Fibroblast of upper back skin (primary cell): ENCODE measurements around the gene FAM50B.
"Not testable (repeated sequence)": the region's sequence is repeated elsewhere in the genome, so short reads cannot be mapped to it uniquely, and the experiment has no call there.

Experiments used
- DNase-seq: peaks from one replicate; pipeline ENCODE4 v3.0.0-alpha.2; 2013

Gene FAM50B

DNA sequence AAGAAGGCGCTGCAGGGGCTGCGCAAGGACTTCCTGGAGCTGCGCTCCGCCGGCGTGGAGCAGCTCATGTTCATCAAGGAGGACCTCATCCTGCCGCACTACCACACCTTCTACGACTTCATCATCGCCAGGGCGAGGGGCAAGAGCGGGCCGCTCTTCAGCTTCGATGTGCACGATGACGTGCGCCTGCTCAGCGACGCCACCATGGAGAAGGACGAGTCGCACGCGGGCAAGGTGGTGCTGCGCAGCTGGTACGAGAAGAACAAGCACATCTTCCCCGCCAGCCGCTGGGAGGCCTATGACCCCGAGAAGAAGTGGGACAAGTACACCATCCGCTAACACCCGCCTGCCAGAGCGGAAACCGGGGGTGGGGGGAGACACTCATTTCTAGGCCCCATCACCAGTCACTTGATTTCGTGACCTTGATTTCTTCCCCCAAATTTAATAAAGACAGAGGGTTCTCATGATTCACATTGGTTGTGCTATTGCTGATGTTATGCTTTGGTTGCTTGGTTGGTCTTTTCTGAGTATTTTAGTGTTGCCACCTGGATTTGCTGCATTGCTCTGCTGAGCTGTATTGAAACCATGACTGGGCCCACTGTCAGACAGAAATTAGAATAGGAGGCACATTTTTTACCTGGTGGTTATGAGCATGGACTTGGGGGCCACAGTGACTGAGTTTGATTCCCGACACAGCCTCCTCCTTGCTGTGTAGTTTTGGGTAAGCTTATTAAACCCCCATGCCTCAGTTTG is 1.5 kb downstream of the FAM50B start:
- no peak for DNase-seq

DNA sequence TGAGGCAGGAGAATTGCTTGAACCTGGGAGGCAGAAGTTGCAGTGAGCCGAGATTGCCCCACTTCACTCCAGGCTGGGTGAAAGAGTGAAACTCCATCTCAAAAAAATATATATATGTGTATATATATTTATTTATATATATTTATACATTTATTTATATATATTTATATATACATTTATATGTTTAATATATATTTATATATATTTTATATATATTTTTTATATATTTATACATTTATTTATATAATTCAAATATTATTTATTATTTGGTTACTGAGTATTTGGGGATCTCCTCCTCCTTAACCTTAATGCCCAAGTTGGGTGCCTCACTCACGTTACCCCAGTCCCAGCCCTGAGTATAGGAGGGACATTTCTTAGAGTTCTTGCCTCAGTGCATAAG is 2.7 kb downstream of the FAM50B start:
- DNase-seq, result no peak

DNA sequence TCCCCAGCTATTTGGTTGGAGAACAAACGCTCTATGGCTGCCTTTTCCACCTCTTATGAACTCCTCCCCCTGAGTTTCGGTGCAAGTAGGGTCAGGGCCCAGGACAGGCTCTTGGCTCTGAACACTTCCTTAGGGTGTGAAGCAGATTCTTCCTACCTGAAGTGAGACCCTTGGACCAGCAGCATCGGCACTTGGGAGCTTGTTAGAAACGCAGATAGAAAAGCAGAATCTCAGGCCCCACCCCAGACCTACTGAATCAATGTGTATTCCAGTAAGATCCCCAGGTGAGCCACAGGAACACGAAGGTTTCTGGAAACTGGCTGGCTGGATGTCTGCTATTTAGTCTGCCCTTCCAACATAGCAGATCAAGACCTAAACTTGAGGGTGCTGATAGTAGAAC is 3.2 kb downstream of the FAM50B start:
- no peak for DNase-seq

DNA sequence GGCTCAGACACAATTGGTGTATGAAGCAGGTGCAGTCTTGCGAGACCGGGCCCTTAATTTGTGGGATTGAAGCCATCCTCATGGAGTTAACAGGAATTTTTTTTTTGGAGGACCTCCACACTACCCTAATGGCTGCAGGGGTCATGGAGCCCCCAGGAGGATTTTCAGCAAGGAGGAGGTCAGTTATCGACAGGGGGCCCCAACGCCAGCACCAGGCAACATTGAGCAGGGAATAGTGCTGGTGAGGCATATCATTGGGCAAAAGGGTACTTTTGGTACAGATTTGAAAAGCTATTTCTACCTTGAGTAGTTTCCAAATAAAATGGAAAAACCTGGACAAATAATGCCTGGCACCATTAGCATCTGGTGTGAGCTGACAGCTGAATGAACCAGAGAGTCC is 6.7 kb downstream of the FAM50B start:
- DNase-seq, result no peak

DNA sequence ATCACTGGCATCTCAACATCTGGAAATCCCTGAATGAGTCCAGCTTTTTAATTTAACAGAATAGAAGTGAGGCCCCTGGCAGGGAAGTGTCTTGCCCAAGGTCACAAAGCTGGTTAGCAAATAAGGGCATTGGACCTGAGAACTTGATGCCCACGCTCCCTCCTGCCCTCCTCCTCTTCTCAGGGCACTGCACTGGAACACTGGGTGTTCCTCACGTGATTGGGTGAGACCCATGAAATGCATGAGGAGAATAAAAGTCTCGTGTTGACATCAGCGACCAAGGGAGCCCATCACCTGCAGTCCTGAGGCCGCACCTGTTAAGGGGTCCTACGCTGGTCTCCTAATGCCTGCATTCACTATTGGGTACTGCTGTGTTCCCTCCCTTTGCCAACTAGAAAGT is 7.4 kb downstream of the FAM50B start:
- DNase-seq, result no peak

DNA sequence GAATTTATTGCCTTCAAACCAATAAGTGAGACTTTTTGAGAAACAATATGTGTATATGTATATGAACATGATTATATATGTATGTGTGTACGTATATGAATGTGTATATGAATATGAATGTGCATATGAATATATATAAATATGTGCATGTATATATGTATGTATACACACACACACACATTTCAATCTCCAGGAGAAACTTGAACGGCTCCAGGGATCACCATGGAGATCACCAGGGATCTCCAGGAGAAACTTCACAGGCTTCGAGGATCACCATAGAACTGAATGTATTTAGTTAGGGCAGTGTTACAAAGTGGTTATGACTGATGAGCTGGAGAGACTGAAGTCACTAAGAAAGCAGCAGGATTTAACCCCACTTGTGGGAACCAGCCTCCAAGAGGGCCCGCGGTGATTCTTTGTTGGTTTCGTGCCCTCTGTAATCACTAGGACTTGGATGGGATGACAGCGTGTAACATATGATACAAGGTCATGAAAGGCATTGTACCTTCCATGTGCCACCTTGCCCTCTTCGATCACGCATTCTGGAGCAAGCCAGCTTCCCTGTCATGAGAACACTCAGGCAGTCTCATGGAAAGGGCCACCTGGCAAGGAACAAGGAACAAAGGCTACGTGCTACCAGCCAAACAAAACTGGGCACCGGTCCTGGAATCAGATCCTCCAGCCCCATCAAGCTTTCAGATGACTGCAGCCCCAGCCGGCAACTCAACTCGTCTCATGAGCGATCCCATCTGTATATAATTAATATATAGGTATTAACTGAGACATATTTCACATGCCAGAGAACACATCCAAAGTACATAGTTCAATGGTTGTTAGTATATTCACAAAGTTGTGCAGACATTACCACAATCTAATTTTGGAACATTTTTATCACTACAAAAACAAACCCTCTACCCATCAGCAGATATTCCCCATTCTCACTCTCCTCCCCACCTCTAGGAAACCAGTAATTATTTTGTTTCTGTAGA is 8.6 kb downstream of the FAM50B start:
- DNase-seq, result peak; percentile 47

DNA sequence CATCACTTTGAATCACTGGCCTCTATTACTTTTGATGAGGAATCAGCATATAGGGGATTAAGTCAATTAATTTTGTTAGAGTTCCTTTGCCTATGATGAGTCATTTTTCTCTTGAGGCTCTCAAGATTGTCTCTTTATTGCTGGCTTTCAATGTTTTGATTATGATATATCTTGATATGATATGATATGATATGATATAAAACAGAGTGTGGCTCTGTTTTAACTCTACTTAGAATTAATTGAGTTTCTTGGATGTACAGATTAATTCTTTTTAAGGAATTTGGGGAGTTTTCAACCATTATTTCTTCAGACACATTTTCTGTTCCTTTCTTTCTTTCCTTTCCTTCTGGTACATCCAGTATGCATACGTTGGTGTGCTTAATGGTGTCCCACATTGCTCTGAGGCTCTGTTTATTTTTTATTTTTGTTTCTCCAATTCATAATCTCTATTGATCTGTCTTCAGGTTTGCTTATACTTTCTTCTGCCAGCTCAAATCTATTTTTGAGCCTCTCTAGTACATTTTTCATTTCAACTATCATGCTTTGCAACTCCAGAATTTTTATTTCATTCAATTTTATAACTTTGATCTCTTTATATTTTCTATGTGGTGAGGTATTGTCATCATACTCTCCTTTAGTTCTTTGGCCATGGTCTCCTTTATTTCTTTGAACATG is 10.8 kb downstream of the FAM50B start:
- no peak for DNase-seq

DNA sequence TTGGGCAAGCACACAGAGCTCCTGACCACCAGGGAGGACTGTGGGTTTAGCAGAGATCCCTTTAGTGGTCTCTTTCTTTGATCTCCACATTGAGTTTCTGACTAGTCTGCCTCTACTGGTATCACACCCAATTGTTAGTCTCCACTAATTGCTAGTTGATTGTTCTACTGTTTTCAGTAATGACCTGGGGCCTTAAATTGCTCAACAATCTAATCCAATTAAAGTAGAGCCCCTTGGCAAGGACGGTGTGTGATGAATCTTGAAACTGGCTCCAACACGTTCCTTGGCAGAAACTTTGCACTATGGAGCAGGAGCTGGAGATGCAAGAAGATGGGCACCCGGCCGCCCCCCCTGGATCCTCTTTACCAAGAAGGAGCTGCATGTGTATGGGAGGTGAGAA is 12.3 kb downstream of the FAM50B start:
- no peak for DNase-seq

DNA sequence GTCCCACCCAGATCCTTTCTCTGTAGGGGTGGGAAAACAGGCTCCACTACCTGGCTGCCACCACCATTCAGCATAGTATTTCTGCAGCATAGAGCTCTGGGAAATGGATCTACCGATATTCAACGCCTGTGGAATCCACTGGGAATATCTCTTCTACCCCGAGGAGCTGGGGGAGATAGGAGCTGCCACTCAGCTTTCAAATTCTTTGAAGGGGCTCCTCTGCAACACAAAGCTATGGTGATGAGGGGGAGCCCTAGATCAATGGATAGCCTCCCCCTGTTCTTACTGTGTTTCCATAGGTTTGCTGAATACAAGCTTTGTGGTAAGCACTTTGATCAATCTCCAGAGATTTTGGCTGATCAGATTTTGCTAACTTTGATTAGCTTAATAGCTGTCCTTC is 12.9 kb downstream of the FAM50B start:
- DNase-seq, result no peak

DNA sequence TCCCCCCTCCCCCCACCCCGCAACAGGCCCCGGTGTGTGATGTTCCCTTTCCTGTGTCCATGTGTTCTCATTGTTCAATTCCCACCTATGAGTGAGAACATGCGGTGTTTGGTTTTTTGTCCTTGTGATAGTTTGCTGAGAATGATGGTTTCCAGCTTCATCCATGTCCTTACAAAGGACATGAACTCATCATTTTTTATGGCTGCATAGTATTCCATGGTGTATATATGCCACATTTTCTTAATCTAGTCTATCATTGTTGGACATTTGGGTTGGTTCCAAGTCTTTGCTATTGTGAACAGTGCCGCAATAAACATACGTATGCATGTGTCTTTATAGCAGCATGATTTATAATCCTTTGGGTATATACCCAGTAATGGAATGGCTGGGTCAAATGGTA is 14.1 kb downstream of the FAM50B start:
- not testable (repeated sequence) for DNase-seq

DNA sequence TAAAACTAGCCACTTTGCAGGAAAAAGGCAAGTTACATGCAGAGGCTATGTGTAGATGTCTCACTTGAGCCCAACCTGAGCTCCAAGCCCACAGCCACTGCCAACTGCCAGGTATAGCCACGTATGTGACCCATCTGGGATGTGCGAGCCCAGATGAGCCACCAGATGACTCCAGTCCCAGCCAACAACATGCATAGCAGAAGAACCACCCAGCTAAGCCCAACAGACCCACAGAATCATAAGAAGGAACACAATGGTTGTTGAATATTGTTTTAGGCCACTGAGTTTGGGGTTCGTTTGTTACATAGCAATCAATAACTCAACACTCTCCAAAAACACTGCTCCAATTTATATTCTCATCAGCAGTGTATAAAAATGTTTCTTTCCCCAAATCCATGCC is 16.3 kb downstream of the FAM50B start:
- no peak for DNase-seq

DNA sequence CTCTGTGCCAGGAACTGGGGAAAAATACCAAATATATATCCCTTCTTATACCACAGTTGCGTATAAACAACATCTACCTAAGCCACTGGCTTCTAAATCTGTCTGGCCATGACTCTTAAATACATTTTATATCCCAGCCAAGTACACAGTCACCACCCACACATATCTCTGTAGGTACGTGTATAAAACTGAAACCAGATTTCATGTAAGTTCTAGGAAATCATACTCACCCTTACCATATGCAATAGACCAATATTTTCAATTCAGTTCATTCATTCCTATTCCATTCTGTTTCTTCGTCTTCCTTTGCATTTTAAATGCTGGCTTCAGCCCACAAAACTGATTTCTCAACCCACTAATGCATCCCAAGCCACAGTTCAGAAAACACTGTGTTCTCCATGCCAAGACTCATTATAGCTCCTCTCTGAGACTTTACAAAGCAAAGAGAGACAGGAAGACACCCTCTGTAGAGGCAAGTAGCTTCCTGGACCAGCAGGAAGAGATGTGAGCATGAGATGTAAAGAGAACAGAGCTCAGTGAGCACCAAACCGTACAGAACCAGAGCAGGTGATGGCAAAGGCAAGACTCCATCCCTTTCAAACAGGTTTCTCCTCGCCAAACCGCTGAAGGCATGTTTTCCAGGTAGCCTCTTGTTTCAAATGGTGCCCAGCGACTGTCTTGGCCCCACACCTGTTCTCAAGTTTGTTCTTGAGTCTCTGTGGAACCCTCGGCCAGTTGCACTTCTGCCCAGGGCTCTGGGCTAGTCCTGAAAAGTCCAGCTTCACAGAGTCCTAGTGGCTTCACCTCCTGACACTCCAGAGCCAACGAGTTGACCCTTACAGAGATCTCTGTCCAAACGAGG is 18.7 kb downstream of the FAM50B start:
- DNase-seq, result peak; percentile 92

DNA sequence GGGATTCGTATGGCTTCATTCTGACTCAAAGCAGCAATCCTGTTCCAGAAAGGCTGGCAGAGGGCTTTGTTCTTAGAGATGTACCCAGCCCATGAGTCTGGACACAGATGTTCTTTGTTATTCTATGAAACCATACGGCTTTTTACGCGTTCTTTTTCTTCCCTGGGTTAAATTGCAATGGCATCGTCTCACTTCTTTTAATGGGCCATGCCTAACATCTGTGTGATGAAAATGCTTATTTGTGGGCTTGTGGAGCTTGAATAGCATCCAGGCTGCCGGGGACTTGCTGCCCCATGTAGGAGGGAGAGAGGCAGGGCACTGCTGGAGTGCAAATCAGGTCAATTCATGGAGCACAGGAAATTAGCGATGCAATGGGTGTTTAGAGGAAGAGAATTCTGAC is 19.4 kb downstream of the FAM50B start:
- peak; percentile 69 for DNase-seq

DNA sequence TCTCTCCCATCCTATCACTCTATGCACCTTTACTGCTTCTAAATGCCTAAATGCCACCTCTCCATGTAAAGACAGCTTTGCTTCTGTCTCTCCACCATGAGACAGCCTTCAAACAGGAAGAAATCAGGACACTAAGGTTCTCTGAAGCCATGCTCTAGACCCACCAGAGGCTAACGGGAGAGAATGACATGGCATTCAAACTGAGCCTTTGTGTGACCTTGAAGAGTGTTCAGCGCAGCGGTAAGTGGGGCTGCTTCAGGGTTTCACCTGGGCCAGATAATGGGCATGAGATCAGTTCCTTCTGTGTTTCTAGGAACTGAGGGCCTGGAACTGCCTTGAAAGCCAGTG is 20.1 kb downstream of the FAM50B start:
- DNase-seq, result no peak

DNA sequence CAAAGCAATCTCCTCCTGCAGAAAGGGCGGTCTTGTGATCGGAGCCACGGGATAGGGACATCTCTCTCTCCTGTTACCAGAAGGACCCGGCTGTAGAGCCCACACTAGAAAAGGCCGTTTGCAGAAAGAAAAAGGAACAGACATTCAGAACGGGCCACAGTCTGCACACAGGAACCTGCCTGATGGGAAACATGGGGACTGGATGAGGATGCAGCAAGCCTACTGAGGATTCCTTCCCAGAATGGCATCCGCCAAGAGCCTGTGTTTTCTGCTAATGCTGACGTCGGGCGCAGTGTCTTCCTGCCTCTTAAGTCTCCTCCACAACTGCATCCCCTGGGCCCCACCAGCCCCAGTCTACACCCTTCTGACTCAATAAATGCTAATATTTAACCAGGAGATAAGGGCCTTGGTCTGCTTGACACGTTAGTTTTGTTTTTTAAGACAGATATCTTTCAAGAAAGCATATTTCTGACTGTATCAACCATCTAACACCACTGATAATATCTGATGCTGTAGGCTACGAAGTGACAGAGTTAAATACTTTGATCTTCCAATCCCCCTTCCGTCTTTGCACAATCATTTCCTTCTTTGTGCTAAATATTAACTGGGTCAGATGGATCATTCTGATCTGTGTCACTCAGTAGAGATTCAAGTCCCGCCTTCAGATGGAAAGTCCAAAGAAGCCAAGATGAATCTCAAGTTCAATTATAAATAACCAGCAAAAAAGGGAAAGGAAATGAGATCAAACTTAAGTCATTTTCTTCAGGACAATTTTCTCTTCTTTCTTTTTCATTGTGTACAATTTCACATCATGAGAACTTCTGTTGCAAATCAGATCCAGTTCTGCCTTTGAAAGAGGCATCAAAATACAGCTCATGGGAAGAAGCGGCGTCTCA is 20.7 kb downstream of the FAM50B start:
- no peak for DNase-seq

DNA sequence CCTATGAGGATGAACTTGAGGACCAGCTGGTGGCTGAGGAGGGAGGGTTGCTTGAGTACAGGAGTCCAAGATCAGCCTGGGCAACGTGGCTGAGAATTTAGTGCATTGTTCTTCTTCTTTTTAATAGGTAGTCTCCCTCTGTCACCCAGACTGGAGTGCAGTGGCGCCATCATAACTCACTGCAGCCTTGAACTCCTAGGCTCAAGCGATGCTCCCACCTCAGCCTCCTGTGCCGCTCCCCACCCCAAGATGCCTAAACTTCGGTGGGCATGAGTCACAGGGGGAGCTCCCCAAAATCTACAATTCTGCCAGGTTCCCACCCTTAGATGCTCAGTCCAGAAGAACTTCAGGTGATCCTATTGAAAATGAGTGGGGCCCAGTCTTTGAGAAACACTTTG is 21.4 kb downstream of the FAM50B start:
- DNase-seq, result no peak

DNA sequence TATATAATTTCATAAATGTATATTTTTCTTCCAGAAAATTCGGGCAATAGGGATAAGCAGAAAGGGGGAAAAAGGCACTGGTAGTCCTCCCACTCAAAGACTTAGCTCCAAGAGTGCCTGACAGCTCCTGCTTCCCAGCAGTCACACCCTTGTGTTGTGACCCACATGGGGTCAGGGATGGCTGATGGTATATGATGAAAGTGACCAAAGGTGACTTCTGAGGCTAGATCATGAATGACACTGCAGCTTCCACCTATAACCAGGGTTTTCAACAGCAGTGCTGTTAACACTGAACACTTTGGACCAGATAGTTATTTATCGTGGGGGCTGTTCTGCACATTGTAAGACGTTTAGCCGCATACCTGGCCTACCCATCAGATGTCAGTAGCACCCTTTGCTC is 22.3 kb downstream of the FAM50B start:
- no peak for DNase-seq

DNA sequence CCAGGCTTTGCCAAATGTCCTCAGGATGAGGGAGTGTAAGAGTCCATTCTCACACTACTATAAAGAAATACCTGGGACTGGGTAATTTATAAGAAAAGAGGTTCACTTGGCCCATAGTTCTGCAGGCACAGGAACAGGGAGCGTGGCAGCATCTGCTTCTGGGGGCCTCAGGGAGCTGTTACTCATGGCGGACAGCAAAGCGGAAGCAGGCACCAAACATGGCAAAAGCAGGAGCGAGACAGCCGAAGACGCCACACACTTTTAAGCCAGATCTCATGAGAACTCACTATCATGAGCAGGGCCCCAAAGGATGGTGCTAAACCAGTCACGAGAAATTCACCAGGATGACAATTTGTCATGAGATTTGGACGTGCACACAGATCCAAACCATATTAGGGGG is 22.8 kb downstream of the FAM50B start:
- no peak for DNase-seq

DNA sequence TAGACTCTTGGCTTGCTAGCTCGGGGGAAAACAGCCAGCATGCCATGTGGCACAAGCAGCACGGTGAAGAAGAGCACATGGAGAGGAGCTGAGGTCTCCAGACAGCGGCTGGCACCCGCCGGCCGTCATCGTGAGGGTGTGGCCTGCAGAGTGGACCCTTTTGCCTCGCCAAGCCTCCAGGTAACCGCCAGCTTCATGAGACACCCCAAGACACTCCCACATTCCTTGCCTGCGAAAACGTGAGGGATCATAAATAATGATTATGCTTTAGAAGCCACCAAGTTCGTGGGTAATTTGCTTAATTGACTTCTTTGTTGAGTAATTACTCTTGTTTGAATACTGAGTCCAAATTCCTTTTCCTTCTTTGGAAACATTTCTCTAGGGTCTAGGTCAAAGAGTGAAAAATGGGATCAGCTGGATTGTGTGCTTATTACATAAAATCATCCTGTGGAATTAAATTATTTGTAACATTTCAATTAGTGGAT is 23.2 kb downstream of the FAM50B start:
- DNase-seq, result no peak

DNA sequence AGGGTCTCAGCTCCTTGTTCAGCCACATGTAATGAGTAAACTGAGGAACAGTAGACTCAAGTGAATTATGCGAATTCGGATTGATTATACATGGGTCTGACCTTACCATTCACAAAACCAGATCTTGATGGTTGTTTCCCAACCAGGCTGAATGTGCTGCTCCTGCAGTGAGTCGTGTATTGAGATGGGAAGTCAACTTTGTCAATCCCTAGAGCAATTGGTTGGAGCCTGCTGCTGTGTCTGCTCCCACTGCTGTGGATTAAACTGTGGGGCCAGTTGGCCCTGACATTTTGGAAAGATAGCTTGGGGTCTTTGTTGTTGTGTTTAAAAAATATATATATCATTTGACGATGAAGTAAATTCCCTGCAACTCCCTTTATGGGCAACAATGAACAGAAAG is 23.9 kb downstream of the FAM50B start:
- DNase-seq, result no peak

DNA sequence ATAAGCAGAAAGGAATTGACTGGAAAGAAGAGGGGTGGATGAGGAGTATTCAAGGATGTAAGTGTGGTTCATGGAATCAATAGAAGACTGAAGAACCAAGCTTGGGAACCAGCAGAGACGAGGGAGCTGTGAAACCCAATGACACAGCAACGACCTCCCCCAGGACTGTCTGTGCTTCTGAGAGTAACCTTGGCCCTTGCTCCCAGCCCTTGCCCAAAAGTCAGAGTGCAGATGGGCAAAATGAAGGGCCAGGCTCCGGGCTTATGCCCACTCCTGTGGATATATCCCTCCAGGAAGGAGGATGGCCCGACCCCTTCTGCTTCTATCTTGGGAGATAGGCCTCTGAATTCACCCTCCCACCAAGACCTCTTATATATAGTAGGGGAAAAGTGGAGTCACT is 24.9 kb downstream of the FAM50B start:
- no peak for DNase-seq

DNA sequence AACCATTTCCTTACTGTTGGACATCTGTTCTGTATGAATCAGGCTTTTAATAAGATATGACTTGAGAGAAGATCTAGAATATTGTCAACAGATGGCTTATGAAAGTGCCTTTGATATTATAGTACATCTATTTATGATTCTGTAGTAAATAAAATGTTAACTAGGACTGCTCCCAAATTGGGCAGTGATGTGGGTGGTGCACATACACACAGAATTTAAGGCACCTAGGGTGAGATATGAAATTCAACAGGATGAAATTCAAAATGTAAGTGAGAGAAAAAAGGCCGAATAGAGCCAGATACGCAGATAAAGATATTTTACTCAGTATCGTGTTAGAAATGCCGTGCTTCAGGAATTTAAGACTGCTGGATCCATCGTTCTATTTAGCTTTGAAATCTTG is 26.3 kb downstream of the FAM50B start:
- no peak for DNase-seq
